GM18873 (cell line): ENCODE measurements around the gene NOS1AP.
"Not testable (repeated sequence)": the region's sequence is repeated elsewhere in the genome, so short reads cannot be mapped to it uniquely, and the experiment has no call there.

Source experiments
- ATAC-seq: cut with Tn5 transposase; IDR thresholded peaks from one replicate; pipeline ENCODE4 v1.9.1; 2021; ENCODE audit warnings: mild to moderate bottlenecking, moderate library complexity, moderate number of reproducible peaks; ENCODE audit not compliant: unreplicated experiment, low FRiP score

The NOS1AP gene

GRCh38 chr1:162161916-162162550 lies 92.5 kb downstream of the NOS1AP start:
- ATAC-seq = no peak

- ATAC-seq = no peak
Observed at GRCh38 chr1:162165528-162165927, 96.0 kb downstream of the NOS1AP start.

- ATAC-seq = no peak
Observed at GRCh38 chr1:162166917-162167615, 97.6 kb downstream of the NOS1AP start.

GRCh38 chr1:162168261-162168660 lies 98.8 kb downstream of the NOS1AP start:
- ATAC-seq = no peak

- ATAC-seq = no peak
Observed at GRCh38 chr1:162169031-162169790, 99.7 kb downstream of the NOS1AP start.

- no peak for ATAC-seq
Observed at GRCh38 chr1:162171111-162171510, 101.6 kb downstream of the NOS1AP start.

- ATAC-seq = no peak
Observed at GRCh38 chr1:162172311-162173102, 103.0 kb downstream of the NOS1AP start.

GRCh38 chr1:162173607-162174006 lies 104.1 kb downstream of the NOS1AP start:
- ATAC-seq = not testable (repeated sequence)

GRCh38 chr1:162174027-162174426 lies 104.5 kb downstream of the NOS1AP start:
- not testable (repeated sequence) for ATAC-seq

- no peak for ATAC-seq
Observed at GRCh38 chr1:162175379-162176081, 106.0 kb downstream of the NOS1AP start.

- ATAC-seq = no peak
Observed at GRCh38 chr1:162177126-162177525, 107.6 kb downstream of the NOS1AP start.

- ATAC-seq = no peak
Observed at GRCh38 chr1:162178432-162178831, 108.9 kb downstream of the NOS1AP start.

GRCh38 chr1:162179121-162179520 lies 109.6 kb downstream of the NOS1AP start:
- no peak for ATAC-seq

- ATAC-seq = no peak
Observed at GRCh38 chr1:162180813-162181212, 111.3 kb downstream of the NOS1AP start.

GRCh38 chr1:162182090-162182489 lies 112.6 kb downstream of the NOS1AP start:
- ATAC-seq = no peak

- no peak for ATAC-seq
Observed at GRCh38 chr1:162185314-162186025, 116.0 kb downstream of the NOS1AP start.

GRCh38 chr1:162186026-162186374 lies 116.5 kb downstream of the NOS1AP start:
- no peak for ATAC-seq

GRCh38 chr1:162186406-162186805 lies 116.9 kb downstream of the NOS1AP start:
- ATAC-seq = no peak

- no peak for ATAC-seq
Observed at GRCh38 chr1:162187687-162188276, 118.3 kb downstream of the NOS1AP start.
